Measurements from ENCODE around the gene TSC22D2.

TSC22D2 gene

DNA sequence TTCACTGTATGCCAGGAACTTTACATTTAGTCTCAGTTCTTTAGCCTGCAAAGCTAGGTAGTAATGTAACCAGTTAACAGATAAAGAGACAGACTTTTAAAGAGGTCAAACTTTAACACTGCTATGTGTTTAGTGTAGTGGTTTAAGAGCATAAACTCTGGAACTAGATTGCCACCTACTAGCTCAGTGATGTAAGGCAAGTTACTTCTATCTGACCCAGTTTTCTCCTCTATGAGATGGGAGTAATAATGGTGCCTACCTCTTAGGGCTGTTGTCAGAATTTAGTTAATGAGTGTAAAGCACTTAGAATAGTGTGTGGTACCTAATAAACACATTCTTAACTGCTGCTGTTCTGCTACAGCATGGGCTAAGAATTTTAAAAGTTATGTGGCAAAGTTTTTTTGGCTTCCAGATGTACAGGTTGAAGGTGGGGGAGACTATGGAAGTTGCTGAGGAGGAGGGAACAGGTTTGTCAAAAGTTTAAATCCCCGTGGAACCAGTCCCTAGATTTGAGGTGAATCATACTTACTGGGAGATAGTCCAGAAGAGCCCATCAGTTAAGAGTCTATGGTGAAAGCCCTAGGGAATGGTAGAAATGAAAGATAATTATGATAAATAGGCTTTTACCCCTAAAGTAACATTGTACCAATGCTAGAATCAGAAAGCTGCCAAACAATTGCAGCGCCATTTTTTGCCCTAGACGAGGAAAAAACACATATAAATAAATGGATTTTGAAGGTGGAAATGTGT is 13.9 kb downstream of the TSC22D2 start:
- H3K27ac ChIP-seq (ENCODE audit: low read depth, low read length) = no peak overlapping the region
- H3K36me3 ChIP-seq (ENCODE audit: control insufficient read depth in 5 of 5, insufficient read depth in 5 of 5, low read length in 5 of 5) = peaks cover 0 to 5% (median 0%) of the 10 kb centered on the region in 5 donors
- peaks cover 0 to 43% (median 27%) of the 10 kb centered on the region in 5 donors for H3K4me1 ChIP-seq (ENCODE audit: control insufficient read depth in 5 of 5, insufficient read depth in 5 of 5, low read length in 5 of 5)
- no peaks in the 10 kb centered on the region for H3K27me3 ChIP-seq (ENCODE audit: control insufficient read depth in 5 of 5, insufficient read depth in 4 of 5, low read length in 5 of 5)
- H3K4me3 ChIP-seq (ENCODE audit: low read depth in 1 of 5, low read length in 5 of 5) = no peak overlapping the region
- no peak overlapping the region for H3K9ac ChIP-seq (ENCODE audit: low read length in 5 of 5)
- no peaks in the 10 kb centered on the region for H3K9me3 ChIP-seq (ENCODE audit: control insufficient read depth in 5 of 5, low read length in 5 of 5)

DNA sequence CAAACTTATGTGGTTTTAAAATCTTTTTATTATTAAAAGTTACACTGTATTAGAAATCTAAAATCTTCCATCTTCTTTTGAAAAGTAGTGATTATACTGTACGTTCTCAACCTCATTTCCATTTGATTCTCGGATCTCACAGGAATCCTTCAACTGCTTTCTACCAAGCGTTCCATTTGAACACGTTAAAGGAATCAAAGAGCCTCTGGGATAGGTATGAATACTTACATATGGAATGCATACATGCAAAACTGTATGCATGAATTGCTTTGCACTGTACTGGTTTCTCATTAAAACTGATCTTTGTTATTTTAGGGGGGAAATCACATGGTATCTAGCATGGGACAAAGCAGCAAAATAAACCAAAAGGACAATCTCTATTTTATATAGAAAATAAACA is 14.8 kb downstream of the TSC22D2 start:
- Histone ChIP-seq H3K9me3 (ENCODE audit: control insufficient read depth in 5 of 5, low read length in 5 of 5) (no peaks in the 10 kb centered on the region), H3K36me3 (ENCODE audit: control insufficient read depth in 5 of 5, insufficient read depth in 5 of 5, low read length in 5 of 5) (peaks cover 0 to 5% (median 0%) of the 10 kb centered on the region in 5 donors), H3K27ac (ENCODE audit: low read depth, low read length) (no peak overlapping the region), H3K9ac (ENCODE audit: low read length in 5 of 5) (no peak overlapping the region), H3K27me3 (ENCODE audit: control insufficient read depth in 5 of 5, insufficient read depth in 4 of 5, low read length in 5 of 5) (no peaks in the 10 kb centered on the region), H3K4me1 (ENCODE audit: control insufficient read depth in 5 of 5, insufficient read depth in 5 of 5, low read length in 5 of 5) (peaks cover 0 to 39% (median 25%) of the 10 kb centered on the region in 5 donors), H3K4me3 (ENCODE audit: low read depth in 1 of 5, low read length in 5 of 5) (no peak overlapping the region)

DNA sequence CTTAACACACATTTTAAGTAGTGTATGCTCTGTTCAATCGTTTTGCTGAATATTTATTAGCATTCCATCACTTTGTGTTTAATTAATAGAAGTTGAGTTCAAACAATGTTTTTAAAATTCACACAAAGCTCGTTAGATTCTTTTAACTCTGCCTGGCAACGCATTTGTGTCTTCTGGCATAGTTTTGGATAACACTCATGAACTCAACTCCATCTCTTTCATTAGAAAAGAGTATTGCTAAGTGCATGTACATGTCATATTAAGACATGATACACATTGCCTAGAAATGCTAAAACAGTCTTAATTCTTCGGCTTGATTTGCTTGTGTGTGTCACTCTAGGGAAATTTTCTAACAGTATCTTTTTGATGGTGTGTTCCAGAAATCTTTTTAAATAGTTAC is 15.7 kb downstream of the TSC22D2 start:
- no peak overlapping the region for H3K27ac ChIP-seq (ENCODE audit: low read depth, low read length)
- H3K36me3 ChIP-seq (ENCODE audit: control insufficient read depth in 5 of 5, insufficient read depth in 5 of 5, low read length in 5 of 5) = peaks cover 0 to 5% (median 0%) of the 10 kb centered on the region in 5 donors
- H3K27me3 ChIP-seq (ENCODE audit: control insufficient read depth in 5 of 5, insufficient read depth in 4 of 5, low read length in 5 of 5) = no peaks in the 10 kb centered on the region
- H3K4me1 ChIP-seq (ENCODE audit: control insufficient read depth in 5 of 5, insufficient read depth in 5 of 5, low read length in 5 of 5) = peaks cover 0 to 40% (median 26%) of the 10 kb centered on the region in 5 donors
- H3K9me3 ChIP-seq (ENCODE audit: control insufficient read depth in 5 of 5, low read length in 5 of 5) = no peaks in the 10 kb centered on the region
- H3K4me3 ChIP-seq (ENCODE audit: low read depth in 1 of 5, low read length in 5 of 5) = no peak overlapping the region
- no peak overlapping the region for H3K9ac ChIP-seq (ENCODE audit: low read length in 5 of 5)

DNA sequence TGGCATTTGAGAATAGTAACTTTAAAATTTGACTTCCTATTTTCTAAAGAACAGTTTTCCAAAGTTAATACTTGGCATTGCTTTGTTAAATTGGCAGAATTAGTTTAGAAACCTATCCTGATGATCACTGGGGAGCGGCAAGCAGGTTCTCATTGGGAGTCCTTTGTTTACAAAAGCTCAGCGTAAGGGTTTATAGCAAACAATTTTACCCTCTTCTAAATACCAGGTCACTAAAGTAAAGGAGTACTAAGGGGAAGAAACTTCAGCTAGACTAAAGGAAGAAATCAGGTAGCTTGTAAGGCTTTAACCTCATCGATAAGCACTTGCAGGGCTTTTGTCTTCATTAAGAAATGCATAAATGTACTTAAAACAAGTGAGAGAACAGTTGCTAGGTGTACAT is 18.2 kb downstream of the TSC22D2 start:
- Histone ChIP-seq H3K27me3 (ENCODE audit: control insufficient read depth in 5 of 5, insufficient read depth in 4 of 5, low read length in 5 of 5) (no peaks in the 10 kb centered on the region), H3K9me3 (ENCODE audit: control insufficient read depth in 5 of 5, low read length in 5 of 5) (no peaks in the 10 kb centered on the region), H3K9ac (ENCODE audit: low read length in 5 of 5) (no peak overlapping the region), H3K36me3 (ENCODE audit: control insufficient read depth in 5 of 5, insufficient read depth in 5 of 5, low read length in 5 of 5) (peaks cover 0 to 5% (median 0%) of the 10 kb centered on the region in 5 donors), H3K27ac (ENCODE audit: low read depth, low read length) (no peak overlapping the region), H3K4me1 (ENCODE audit: control insufficient read depth in 5 of 5, insufficient read depth in 5 of 5, low read length in 5 of 5) (peaks cover 0 to 39% (median 27%) of the 10 kb centered on the region in 5 donors), H3K4me3 (ENCODE audit: low read depth in 1 of 5, low read length in 5 of 5) (no peak overlapping the region)

DNA sequence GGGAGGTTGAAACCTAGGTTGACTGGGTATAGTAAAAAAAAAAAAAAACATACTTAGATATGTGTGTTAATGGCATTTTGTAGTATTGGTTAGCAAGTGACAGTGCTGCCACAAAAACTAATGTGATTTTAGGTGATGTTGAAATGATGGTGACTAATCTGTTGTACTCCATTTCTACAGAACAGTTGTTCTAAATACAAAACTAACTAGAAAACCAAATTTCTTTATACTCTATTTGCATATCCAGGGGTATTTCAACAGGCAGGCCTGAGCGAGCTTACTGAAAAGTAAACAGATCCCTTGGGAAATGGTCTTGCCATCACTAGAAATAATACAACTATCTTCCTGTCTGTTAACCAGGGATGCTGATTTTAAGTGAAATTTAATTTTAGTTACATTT is 20.5 kb downstream of the TSC22D2 start:
- H3K27ac ChIP-seq (ENCODE audit: low read depth, low read length) = no peak overlapping the region
- H3K27me3 ChIP-seq (ENCODE audit: control insufficient read depth in 5 of 5, insufficient read depth in 4 of 5, low read length in 5 of 5) = no peaks in the 10 kb centered on the region

DNA sequence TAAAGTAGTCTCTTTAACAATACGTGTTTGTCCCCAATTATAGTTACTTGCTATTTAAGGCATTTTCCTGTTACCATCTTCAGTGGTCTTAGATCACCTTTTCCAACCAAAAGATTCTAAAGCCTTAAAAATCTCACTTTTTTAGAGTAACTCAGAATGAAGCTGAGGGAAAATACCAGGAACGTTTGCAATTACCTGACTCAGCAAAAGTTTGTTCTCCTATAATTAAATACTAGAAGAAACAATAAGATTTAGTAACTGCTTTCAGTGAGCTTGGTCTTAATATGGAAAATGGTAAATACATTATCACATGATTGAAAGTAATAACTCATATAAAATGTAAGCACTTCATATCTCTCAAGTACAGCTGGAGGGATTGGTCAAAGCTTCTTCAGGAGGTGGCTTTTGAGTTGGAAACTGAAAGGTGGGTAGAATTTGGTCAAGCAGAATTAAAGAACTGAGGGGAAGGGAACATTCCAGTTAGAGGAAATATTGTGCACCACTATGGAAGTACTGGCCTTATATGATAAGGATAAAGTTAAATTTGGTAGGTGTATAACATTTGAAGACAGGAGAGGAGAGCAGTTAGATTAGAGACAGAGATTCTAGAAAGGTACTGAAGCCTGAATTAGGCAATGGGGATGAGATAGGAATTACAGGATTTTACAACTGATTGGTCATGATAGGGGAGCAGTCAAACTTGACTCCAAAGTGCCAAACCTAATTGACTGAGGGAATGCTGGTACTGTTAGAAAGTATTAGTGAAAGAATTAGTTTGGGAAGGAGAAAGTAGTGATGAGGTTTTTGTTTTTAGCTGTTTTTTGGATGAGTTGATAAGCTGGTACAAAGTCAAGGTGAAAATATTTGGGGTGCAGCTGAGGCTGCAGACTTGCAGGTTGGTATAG is 21.9 kb downstream of the TSC22D2 start:
- H3K9me3 ChIP-seq (ENCODE audit: control insufficient read depth in 5 of 5, low read length in 5 of 5) = no peaks in the 10 kb centered on the region
- H3K27me3 ChIP-seq (ENCODE audit: control insufficient read depth in 5 of 5, insufficient read depth in 4 of 5, low read length in 5 of 5) = no peaks in the 10 kb centered on the region
- peaks cover 0 to 37% (median 31%) of the 10 kb centered on the region in 5 donors for H3K4me1 ChIP-seq (ENCODE audit: control insufficient read depth in 5 of 5, insufficient read depth in 5 of 5, low read length in 5 of 5)
- no peak overlapping the region for H3K9ac ChIP-seq (ENCODE audit: low read length in 5 of 5)
- no peak overlapping the region for H3K4me3 ChIP-seq (ENCODE audit: low read depth in 1 of 5, low read length in 5 of 5)
- no peak overlapping the region for H3K27ac ChIP-seq (ENCODE audit: low read depth, low read length)
- H3K36me3 ChIP-seq (ENCODE audit: control insufficient read depth in 5 of 5, insufficient read depth in 5 of 5, low read length in 5 of 5) = no peaks in the 10 kb centered on the region

More for the DNA sequence above, 20.5 kb downstream of the TSC22D2 start:
- Histone ChIP-seq H3K9me3 (ENCODE audit: control insufficient read depth in 5 of 5, low read length in 5 of 5) (no peaks in the 10 kb centered on the region), H3K36me3 (ENCODE audit: control insufficient read depth in 5 of 5, insufficient read depth in 5 of 5, low read length in 5 of 5) (peaks cover 0 to 3% (median 0%) of the 10 kb centered on the region in 5 donors), H3K4me1 (ENCODE audit: control insufficient read depth in 5 of 5, insufficient read depth in 5 of 5, low read length in 5 of 5) (peaks cover 0 to 29% (median 26%) of the 10 kb centered on the region in 5 donors), H3K4me3 (ENCODE audit: low read depth in 1 of 5, low read length in 5 of 5) (no peak overlapping the region), H3K9ac (ENCODE audit: low read length in 5 of 5) (no peak overlapping the region)

DNA sequence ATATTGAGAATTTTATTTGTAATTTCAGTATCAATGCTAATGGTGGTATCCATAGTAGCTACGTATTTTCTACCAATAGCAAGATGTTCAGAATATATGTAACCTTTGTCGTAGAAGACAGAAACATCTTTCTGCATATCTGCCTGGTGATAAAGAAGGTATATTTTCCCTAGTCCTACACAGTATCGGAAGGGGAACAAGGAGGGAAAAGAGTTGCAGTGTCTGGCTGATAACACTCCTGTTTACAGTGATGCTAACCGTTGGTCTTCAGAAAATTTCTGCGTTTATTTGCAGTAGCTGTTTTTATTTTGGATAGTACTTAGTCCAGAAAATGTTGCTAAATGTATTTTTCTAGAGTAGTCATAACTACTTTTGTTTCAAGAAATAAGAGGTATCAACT is 25.2 kb downstream of the TSC22D2 start:
- Histone ChIP-seq H3K27ac (ENCODE audit: low read depth, low read length) (no peak overlapping the region), H3K36me3 (ENCODE audit: control insufficient read depth in 5 of 5, insufficient read depth in 5 of 5, low read length in 5 of 5) (no peaks in the 10 kb centered on the region), H3K9me3 (ENCODE audit: control insufficient read depth in 5 of 5, low read length in 5 of 5) (no peaks in the 10 kb centered on the region), H3K4me3 (ENCODE audit: low read depth in 1 of 5, low read length in 5 of 5) (no peak overlapping the region), H3K27me3 (ENCODE audit: control insufficient read depth in 5 of 5, insufficient read depth in 4 of 5, low read length in 5 of 5) (no peaks in the 10 kb centered on the region), H3K9ac (ENCODE audit: low read length in 5 of 5) (no peak overlapping the region), H3K4me1 (ENCODE audit: control insufficient read depth in 5 of 5, insufficient read depth in 5 of 5, low read length in 5 of 5) (peaks cover 0 to 30% (median 21%) of the 10 kb centered on the region in 5 donors)

DNA sequence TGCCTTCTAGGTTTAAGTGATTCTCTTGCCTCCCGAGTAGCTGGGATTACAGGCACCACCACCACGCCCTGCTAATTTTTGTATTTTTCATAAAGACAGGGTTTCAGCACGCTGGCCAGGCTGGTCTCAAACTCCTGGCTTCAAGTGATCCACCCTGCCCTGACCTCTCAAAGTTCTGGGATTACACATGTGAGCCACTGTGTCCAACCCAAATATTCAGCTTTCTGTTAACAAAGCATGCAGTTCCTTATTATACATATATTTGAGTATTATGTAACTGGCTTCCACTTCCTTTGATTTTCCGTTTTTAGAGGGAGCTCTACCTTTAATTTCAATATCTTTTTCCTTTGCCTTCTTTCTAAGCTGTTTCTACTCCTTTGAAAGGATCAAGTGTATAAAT is 26.1 kb downstream of the TSC22D2 start:
- H3K36me3 ChIP-seq (ENCODE audit: control insufficient read depth in 5 of 5, insufficient read depth in 5 of 5, low read length in 5 of 5) = no peaks in the 10 kb centered on the region
- H3K4me1 ChIP-seq (ENCODE audit: control insufficient read depth in 5 of 5, insufficient read depth in 5 of 5, low read length in 5 of 5) = peaks cover 0 to 23% (median 15%) of the 10 kb centered on the region in 5 donors
- H3K9me3 ChIP-seq (ENCODE audit: control insufficient read depth in 5 of 5, low read length in 5 of 5) = no peaks in the 10 kb centered on the region
- H3K9ac ChIP-seq (ENCODE audit: low read length in 5 of 5) = no peak overlapping the region
- no peaks in the 10 kb centered on the region for H3K27me3 ChIP-seq (ENCODE audit: control insufficient read depth in 5 of 5, insufficient read depth in 4 of 5, low read length in 5 of 5)
- no peak overlapping the region for H3K4me3 ChIP-seq (ENCODE audit: low read depth in 1 of 5, low read length in 5 of 5)
- no peak overlapping the region for H3K27ac ChIP-seq (ENCODE audit: low read depth, low read length)

DNA sequence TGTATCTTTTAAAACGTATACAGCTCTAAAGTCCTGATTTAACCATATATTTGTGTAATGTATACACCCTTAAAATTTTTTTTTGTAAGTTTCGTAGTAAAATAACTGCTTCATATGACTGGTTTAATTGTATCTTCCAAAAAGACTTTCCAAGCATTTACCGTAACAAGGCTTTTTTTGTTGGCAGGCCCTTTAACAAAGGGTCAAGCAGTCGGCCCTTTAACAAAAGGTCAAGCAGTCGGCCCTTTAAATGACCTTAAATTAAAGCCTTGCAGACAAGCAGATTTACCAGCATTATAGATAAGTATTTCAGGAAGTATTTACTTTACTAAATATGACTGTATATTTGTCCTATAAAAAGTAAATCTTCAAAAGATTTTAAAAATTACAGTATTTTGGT is 28.1 kb downstream of the TSC22D2 start:
- Histone ChIP-seq H3K9ac (ENCODE audit: low read length in 5 of 5) (no peak overlapping the region), H3K4me1 (ENCODE audit: control insufficient read depth in 5 of 5, insufficient read depth in 5 of 5, low read length in 5 of 5) (peaks cover 0 to 27% (median 12%) of the 10 kb centered on the region in 5 donors), H3K9me3 (ENCODE audit: control insufficient read depth in 5 of 5, low read length in 5 of 5) (no peaks in the 10 kb centered on the region), H3K36me3 (ENCODE audit: control insufficient read depth in 5 of 5, insufficient read depth in 5 of 5, low read length in 5 of 5) (no peaks in the 10 kb centered on the region), H3K27ac (ENCODE audit: low read depth, low read length) (no peak overlapping the region), H3K27me3 (ENCODE audit: control insufficient read depth in 5 of 5, insufficient read depth in 4 of 5, low read length in 5 of 5) (no peaks in the 10 kb centered on the region), H3K4me3 (ENCODE audit: low read depth in 1 of 5, low read length in 5 of 5) (no peak overlapping the region)

DNA sequence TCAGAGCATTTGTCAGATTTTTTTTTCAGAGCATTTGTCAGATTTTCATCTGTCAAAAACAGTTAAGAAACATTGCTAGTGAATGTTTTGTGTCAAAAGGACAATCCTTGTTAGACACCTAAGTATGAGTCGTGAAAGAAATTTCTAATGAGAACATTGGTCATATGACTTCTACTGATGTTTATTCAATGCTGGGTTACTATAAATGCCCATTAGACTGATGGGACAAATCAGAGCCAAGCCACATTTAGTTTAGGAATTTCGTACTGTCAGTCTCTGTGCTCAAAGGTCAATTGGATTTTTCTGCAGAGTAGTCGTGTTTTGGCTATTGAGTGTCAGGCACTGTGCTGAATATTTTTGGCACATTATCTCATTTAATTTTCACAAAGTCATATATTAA is 31.6 kb downstream of the TSC22D2 start:
- Histone ChIP-seq H3K36me3 (ENCODE audit: control insufficient read depth in 5 of 5, insufficient read depth in 5 of 5, low read length in 5 of 5) (peaks cover 0 to 7% (median 3%) of the 10 kb centered on the region in 5 donors), H3K9me3 (ENCODE audit: control insufficient read depth in 5 of 5, low read length in 5 of 5) (no peaks in the 10 kb centered on the region), H3K27me3 (ENCODE audit: control insufficient read depth in 5 of 5, insufficient read depth in 4 of 5, low read length in 5 of 5) (no peaks in the 10 kb centered on the region), H3K9ac (ENCODE audit: low read length in 5 of 5) (no peak overlapping the region), H3K4me1 (ENCODE audit: control insufficient read depth in 5 of 5, insufficient read depth in 5 of 5, low read length in 5 of 5) (peaks cover 0 to 14% (median 6%) of the 10 kb centered on the region in 5 donors), H3K4me3 (ENCODE audit: low read depth in 1 of 5, low read length in 5 of 5) (no peak overlapping the region), H3K27ac (ENCODE audit: low read depth, low read length) (no peak overlapping the region)

Data from subcutaneous abdominal adipose tissue (tissue), 5 donors.